Loucy (cell line): ENCODE data around the gene PTPRF.

Experiments
- H2AFZ ChIP-seq: fragments of 200-600 bp; sonication (generic); 2 replicates; pipeline ENCODE4 v1.6.0; 2016; ENCODE audit warnings: antibody characterized with exemption, mild to moderate bottlenecking, low read length, moderate library complexity
- H3F3A ChIP-seq: fragments of 200-600 bp; 2 replicates; pipeline ENCODE4 v1.6.0; 2016; ENCODE audit warnings: antibody characterized with exemption, low read depth, mild to moderate bottlenecking
- H3K27me3 ChIP-seq: fragments of 200-600 bp; sonication (generic); 2 replicates; pipeline ENCODE4 v1.6.1; 2014; ENCODE audit warnings: low read length, mild to moderate bottlenecking; ENCODE audit not compliant: insufficient read depth, poor library complexity, severe bottlenecking
- H3K36me3 ChIP-seq: fragments of 200-600 bp; sonication (generic); 2 replicates; pipeline ENCODE4 v1.6.1; 2016; ENCODE audit warnings: low read length; ENCODE audit not compliant: insufficient read depth
- H3K4me1 ChIP-seq: fragments of 200-600 bp; sonication (generic); 2 replicates; pipeline ENCODE4 v1.5.1; 2014; ENCODE audit warnings: low read length, mild to moderate bottlenecking; ENCODE audit not compliant: insufficient read depth, poor library complexity, severe bottlenecking
- H3K4me2 ChIP-seq: fragments of 200-600 bp; sonication (generic); 2 replicates; pipeline ENCODE4 v1.6.0; 2014; ENCODE audit warnings: antibody characterized with exemption, low read length, low read depth, mild to moderate bottlenecking; ENCODE audit not compliant: poor library complexity, severe bottlenecking
- H3K4me3 ChIP-seq: fragments of 200-600 bp; sonication (generic); 2 replicates; pipeline ENCODE4 v1.5.1; 2014; ENCODE audit warnings: low read length, mild to moderate bottlenecking, mixed read lengths; ENCODE audit not compliant: poor library complexity, severe bottlenecking
- H3K79me2 ChIP-seq: fragments of 200-600 bp; sonication (generic); 2 replicates; pipeline ENCODE4 v1.6.1; 2014; ENCODE audit warnings: low read length; ENCODE audit not compliant: insufficient read depth
- H3K9ac ChIP-seq: fragments of 200-600 bp; sonication (generic); 2 replicates; pipeline ENCODE4 v1.6.0; 2014; ENCODE audit warnings: mild to moderate bottlenecking, low read depth, low read length, moderate library complexity; ENCODE audit not compliant: poor library complexity, severe bottlenecking
- H3K9me2 ChIP-seq: fragments of 200-600 bp; sonication (generic); replicated peaks from 2 replicates; pipeline ENCODE4 v1.6.1; 2016; ENCODE audit warnings: low read depth, low read length, mixed read lengths
- H3K9me3 ChIP-seq: fragments of 200-600 bp; sonication (generic); 2 replicates; pipeline ENCODE4 v1.6.1; 2014; ENCODE audit warnings: mild to moderate bottlenecking, antibody characterized with exemption, low read length, low read depth; ENCODE audit not compliant: insufficient read depth
- H4K20me1 ChIP-seq: fragments of 200-600 bp; sonication (generic); 2 replicates; pipeline ENCODE4 v1.6.0; 2014; ENCODE audit warnings: antibody characterized with exemption, low read length, mild to moderate bottlenecking; ENCODE audit not compliant: insufficient read depth, poor library complexity, severe bottlenecking
- CTCF ChIP-seq: fragments of 200-600 bp; sonication (generic); conservative IDR thresholded peaks from 2 replicates; pipeline ENCODE4 v1.5.1; 2014; ENCODE audit warnings: mild to moderate bottlenecking, antibody characterized with exemption, low read length
- EZH2phosphoT487 ChIP-seq: fragments of 200-600 bp; IDR thresholded peaks from 2 replicates; pipeline ENCODE4 v1.6.1; 2018; ENCODE audit warnings: antibody characterized with exemption, mild to moderate bottlenecking, moderate library complexity, borderline replicate concordance

PTPRF gene

GRCh38 chr1:43506233-43506632 lies 24.4 kb upstream of the PTPRF start:
- Histone ChIP-seq H3K36me3 (no peaks in the 10 kb centered on the region), H3K9me2 (no peaks in the 10 kb centered on the region), H4K20me1 (no peaks in the 10 kb centered on the region), H3K9me3 (no peaks in the 10 kb centered on the region), H3K9ac (no peak overlapping the region), H2AFZ (no peak overlapping the region), H3K79me2 (no peaks in the 10 kb centered on the region), H3K4me3 (no peak overlapping the region), H3F3A (no peaks in the 10 kb centered on the region), H3K4me2 (no peak overlapping the region), H3K27me3 (no peaks in the 10 kb centered on the region), H3K4me1 (no peaks in the 10 kb centered on the region)
- TF ChIP-seq CTCF (no peak), EZH2phosphoT487 (no peak)

- H2AFZ ChIP-seq = no peak overlapping the region
- H3K9ac ChIP-seq = no peak overlapping the region
- no peaks in the 10 kb centered on the region for H3K9me2 ChIP-seq
- H3F3A ChIP-seq = no peaks in the 10 kb centered on the region
- H3K36me3 ChIP-seq = no peaks in the 10 kb centered on the region
- no peaks in the 10 kb centered on the region for H4K20me1 ChIP-seq
- H3K27me3 ChIP-seq = no peaks in the 10 kb centered on the region
- no peaks in the 10 kb centered on the region for H3K4me1 ChIP-seq
- H3K4me3 ChIP-seq = no peak overlapping the region
- no peaks in the 10 kb centered on the region for H3K9me3 ChIP-seq
- no peaks in the 10 kb centered on the region for H3K79me2 ChIP-seq
- no peak for TF ChIP-seq EZH2phosphoT487
- no peak for TF ChIP-seq CTCF
- H3K4me2 ChIP-seq = no peak overlapping the region
These were observed 23.1 kb upstream of the PTPRF start for GRCh38 chr1:43507296-43508295.

GRCh38 chr1:43509007-43509739 lies 21.5 kb upstream of the PTPRF start:
- no peaks in the 10 kb centered on the region for H3K9me3 ChIP-seq
- no peaks in the 10 kb centered on the region for H3K27me3 ChIP-seq
- H3K4me2 ChIP-seq = no peak overlapping the region
- H3K9ac ChIP-seq = no peak overlapping the region
- H2AFZ ChIP-seq = no peak overlapping the region
- no peaks in the 10 kb centered on the region for H3K9me2 ChIP-seq
- H3K4me1 ChIP-seq = no peaks in the 10 kb centered on the region
- H3K36me3 ChIP-seq = no peaks in the 10 kb centered on the region
- no peaks in the 10 kb centered on the region for H4K20me1 ChIP-seq
- no peak overlapping the region for H3K4me3 ChIP-seq
- TF ChIP-seq EZH2phosphoT487 (no peak), CTCF (no peak)
- H3F3A ChIP-seq = no peaks in the 10 kb centered on the region
- no peaks in the 10 kb centered on the region for H3K79me2 ChIP-seq
